HepG2 (cell line): ENCODE results near the gene SH3D19. TPM values are rescaled to one million over a fixed set of nuclear protein-coding genes. Genes with fewer than 3 reads are reported as not detected.
A peak's percentile ranks its signal among the peaks of the same experiment; 100 is the strongest.

Experiments used
- ATF7-NPFF ChIP-seq: sonication (generic); formaldehyde crosslinking; IDR thresholded peaks from 2 replicates; pipeline ENCODE4 v1.8.1; 2023; ENCODE audit warnings: mild to moderate bottlenecking, low read depth, missing genetic modification reagents, moderate library complexity
- CBX1 ChIP-seq: IDR thresholded peaks from one replicate; pipeline ENCODE4 v1.6.1; 2016; ENCODE audit warnings: antibody characterized with exemption, low read depth
- DNMT3B ChIP-seq: conservative IDR thresholded peaks from 2 replicates; pipeline ENCODE4 v1.6.1; 2016; ENCODE audit warnings: missing biosample characterization, control low read depth
- EP300 ChIP-seq, 3 experiments: sonication (generic) in 1 of 3; formaldehyde crosslinking in 1 of 3; IDR thresholded peaks; 2 replicates each; pipeline versions ENCODE4 v1.5.1 to v1.6.1; 2011 to 2020; ENCODE audit warnings: low read depth in 2 of 3, low read length in 2 of 3, borderline replicate concordance in 1 of 3, improper control_type of control experiment in 1 of 3, mild to moderate bottlenecking in 1 of 3, missing genetic modification reagents in 1 of 3, moderate library complexity in 1 of 3
- FOSL2 ChIP-seq: sonication (generic); formaldehyde crosslinking; IDR thresholded peaks from 2 replicates; pipeline ENCODE4 v1.4.0; 2020; ENCODE audit warnings: missing genetic modification reagents
- GTF3A ChIP-seq: sonication (generic); formaldehyde crosslinking; conservative IDR thresholded peaks from 2 replicates; pipeline ENCODE4 v1.4.0; 2020; ENCODE audit warnings: mild to moderate bottlenecking, missing genetic modification reagents
- HNF4G ChIP-seq, 2 experiments: sonication (generic) in 1 of 2; formaldehyde crosslinking in 1 of 2; IDR thresholded peaks; 2 replicates each; pipeline versions ENCODE4 v1.4.0 to v1.6.1; 2011 to 2020; ENCODE audit warnings: borderline replicate concordance in 2 of 2, low read depth in 2 of 2, mild to moderate bottlenecking in 2 of 2, low read length in 1 of 2, missing genetic modification reagents in 1 of 2, moderate library complexity in 1 of 2
- HOXA9 ChIP-seq: sonication (generic); formaldehyde crosslinking; IDR thresholded peaks from 2 replicates; pipeline ENCODE4 v1.8.1; 2022; ENCODE audit warnings: missing genetic modification reagents, mild to moderate bottlenecking, moderate library complexity, borderline replicate concordance
- ISL2 ChIP-seq: sonication (generic); formaldehyde crosslinking; IDR thresholded peaks from 2 replicates; pipeline ENCODE4 v1.5.0; 2020; ENCODE audit warnings: missing genetic modification reagents
- MED13 ChIP-seq: sonication (generic); formaldehyde crosslinking; IDR thresholded peaks from 2 replicates; pipeline ENCODE4 v1.5.0; 2020; ENCODE audit warnings: missing genetic modification reagents
- RAD21 ChIP-seq: fragments of 450-650 bp; formaldehyde crosslinking; IDR thresholded peaks from 2 replicates; pipeline ENCODE4 v1.5.0; 2020; ENCODE audit warnings: mild to moderate bottlenecking
- SRF ChIP-seq: IDR thresholded peaks from 2 replicates; pipeline ENCODE4 v1.6.1; 2011; ENCODE audit warnings: mild to moderate bottlenecking, low read depth, low read length, moderate library complexity
- ZBTB7B ChIP-seq: sonication (generic); formaldehyde crosslinking; IDR thresholded peaks from 2 replicates; pipeline ENCODE4 v1.4.0; 2020; ENCODE audit warnings: missing genetic modification reagents
- ZFAT ChIP-seq: sonication (generic); formaldehyde crosslinking; conservative IDR thresholded peaks from 2 replicates; pipeline ENCODE4 v1.8.1; 2023; ENCODE audit warnings: missing genetic modification reagents, inconsistent platforms
- ZMYM2 ChIP-seq: sonication (generic); formaldehyde crosslinking; IDR thresholded peaks from 2 replicates; pipeline ENCODE4 v1.8.0; 2022; ENCODE audit warnings: mild to moderate bottlenecking, missing genetic modification reagents
- ZNF12 ChIP-seq: sonication (generic); formaldehyde crosslinking; IDR thresholded peaks from 2 replicates; pipeline ENCODE4 v1.5.0; 2020; ENCODE audit warnings: missing genetic modification reagents
- ZNF282 ChIP-seq: fragments of 450-650 bp; IDR thresholded peaks from 2 replicates; pipeline ENCODE4 v1.6.1; 2018; ENCODE audit not compliant: partially characterized antibody
- ZNF431 ChIP-seq: sonication (generic); formaldehyde crosslinking; IDR thresholded peaks from 2 replicates; pipeline ENCODE4 v1.9.0; 2022; ENCODE audit warnings: missing genetic modification reagents, low read depth, mild to moderate bottlenecking, borderline replicate concordance
- ZNF44 ChIP-seq: sonication (generic); formaldehyde crosslinking; IDR thresholded peaks from 2 replicates; pipeline ENCODE4 v1.5.1; 2020; ENCODE audit warnings: mild to moderate bottlenecking, missing genetic modification reagents
- ZNF558 ChIP-seq: sonication (generic); formaldehyde crosslinking; IDR thresholded peaks from 2 replicates; pipeline ENCODE4 v1.9.0; 2022; ENCODE audit warnings: mild to moderate bottlenecking, missing genetic modification reagents, borderline replicate concordance
- ZNF724P ChIP-seq: sonication (generic); formaldehyde crosslinking; IDR thresholded peaks from 2 replicates; pipeline ENCODE4 v1.8.0; 2022; ENCODE audit warnings: missing genetic modification reagents, borderline replicate concordance
- ZNF737 ChIP-seq: sonication (generic); formaldehyde crosslinking; IDR thresholded peaks from 2 replicates; pipeline ENCODE4 v1.5.0; 2020; ENCODE audit warnings: missing genetic modification reagents, mild to moderate bottlenecking, borderline replicate concordance
- polyA plus RNA-seq, 8 experiments: library from polyadenylated mRNA; depleted of rRNA in 3 of 8; stranded (reverse) in 7 of 8; unstranded in 1 of 8; fragments of >200 nt; fragmentation: Illumina TruSeq in 4 of 8; extraction: Trizol in 4 of 8; gene quantifications; 2 replicates each; pipeline versions ENCODE4 v1.2.1 to v1.2.3, GENCODE V29; 2011 to 2016; ENCODE audit warnings: low read depth in 4 of 8, missing spikeins in 1 of 8, mixed read lengths in 1 of 8; ENCODE audit not compliant: insufficient read depth in 1 of 8
- total RNA-seq, 5 experiments: library from RNA; depleted of rRNA; stranded (reverse); fragments of >200 nt; fragmentation: Illumina TruSeq; extraction: Trizol; gene quantifications; 2 replicates each; pipeline ENCODE4 v1.2.3, GENCODE V29; 2016; ENCODE audit warnings: low read depth in 1 of 5
- TF ChIP-seq, protein P1 (sequence below): sonication (generic); formaldehyde crosslinking; IDR thresholded peaks from 2 replicates; pipeline ENCODE4 v1.4.0; 2020; ENCODE audit warnings: missing genetic modification reagents, borderline replicate concordance
- TF ChIP-seq, protein P2 (sequence below): sonication (generic); formaldehyde crosslinking; IDR thresholded peaks from 2 replicates; pipeline ENCODE4 v1.4.0; 2020; ENCODE audit warnings: missing genetic modification reagents, mild to moderate bottlenecking, borderline replicate concordance
- TF ChIP-seq, protein P3 (sequence below): sonication (generic); formaldehyde crosslinking; IDR thresholded peaks from 2 replicates; pipeline ENCODE4 v1.8.1; 2023; ENCODE audit warnings: missing genetic modification reagents, mild to moderate bottlenecking, borderline replicate concordance

SH3D19 gene
- total and polyA plus RNA-seq, 2 of the 13 experiments (the other 11 are each of a cell fraction or from before 2014, with no cell fraction given) = 31.2 to 38.0 TPM

DNA sequence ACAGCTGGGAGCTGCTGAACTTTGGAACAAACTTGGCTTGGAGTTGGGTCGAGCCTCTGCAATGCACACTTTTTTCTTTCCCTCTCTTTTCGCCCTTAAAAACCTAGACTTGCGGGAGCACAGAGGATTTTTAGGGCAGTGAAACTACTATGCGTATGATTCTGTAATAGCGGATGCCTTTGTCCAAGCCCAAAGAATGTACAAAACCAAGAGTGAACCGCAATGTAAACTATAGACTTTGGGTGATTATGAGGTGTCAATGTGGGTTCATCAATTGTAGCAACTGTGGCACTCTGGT, 493 bp upstream of the SH3D19 start (continued):
- TF ChIP-seq, protein P1, sequence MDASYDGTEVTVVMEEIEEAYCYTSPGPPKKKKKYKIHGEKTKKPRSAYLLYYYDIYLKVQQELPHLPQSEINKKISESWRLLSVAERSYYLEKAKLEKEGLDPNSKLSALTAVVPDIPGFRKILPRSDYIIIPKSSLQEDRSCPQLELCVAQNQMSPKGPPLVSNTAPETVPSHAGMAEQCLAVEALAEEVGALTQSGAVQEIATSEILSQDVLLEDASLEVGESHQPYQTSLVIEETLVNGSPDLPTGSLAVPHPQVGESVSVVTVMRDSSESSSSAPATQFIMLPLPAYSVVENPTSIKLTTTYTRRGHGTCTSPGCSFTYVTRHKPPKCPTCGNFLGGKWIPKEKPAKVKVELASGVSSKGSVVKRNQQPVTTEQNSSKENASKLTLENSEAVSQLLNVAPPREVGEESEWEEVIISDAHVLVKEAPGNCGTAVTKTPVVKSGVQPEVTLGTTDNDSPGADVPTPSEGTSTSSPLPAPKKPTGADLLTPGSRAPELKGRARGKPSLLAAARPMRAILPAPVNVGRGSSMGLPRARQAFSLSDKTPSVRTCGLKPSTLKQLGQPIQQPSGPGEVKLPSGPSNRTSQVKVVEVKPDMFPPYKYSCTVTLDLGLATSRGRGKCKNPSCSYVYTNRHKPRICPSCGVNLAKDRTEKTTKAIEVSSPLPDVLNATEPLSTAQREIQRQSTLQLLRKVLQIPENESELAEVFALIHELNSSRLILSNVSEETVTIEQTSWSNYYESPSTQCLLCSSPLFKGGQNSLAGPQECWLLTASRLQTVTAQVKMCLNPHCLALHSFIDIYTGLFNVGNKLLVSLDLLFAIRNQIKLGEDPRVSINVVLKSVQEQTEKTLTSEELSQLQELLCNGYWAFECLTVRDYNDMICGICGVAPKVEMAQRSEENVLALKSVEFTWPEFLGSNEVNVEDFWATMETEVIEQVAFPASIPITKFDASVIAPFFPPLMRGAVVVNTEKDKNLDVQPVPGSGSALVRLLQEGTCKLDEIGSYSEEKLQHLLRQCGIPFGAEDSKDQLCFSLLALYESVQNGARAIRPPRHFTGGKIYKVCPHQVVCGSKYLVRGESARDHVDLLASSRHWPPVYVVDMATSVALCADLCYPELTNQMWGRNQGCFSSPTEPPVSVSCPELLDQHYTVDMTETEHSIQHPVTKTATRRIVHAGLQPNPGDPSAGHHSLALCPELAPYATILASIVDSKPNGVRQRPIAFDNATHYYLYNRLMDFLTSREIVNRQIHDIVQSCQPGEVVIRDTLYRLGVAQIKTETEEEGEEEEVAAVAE (CRISPR knock-in tag) = 0 out of 2 replicates have a peak, but pooled peaks have one; percentile 5
- TF ChIP-seq ZFAT (CRISPR knock-in tag) (no peak), DNMT3B (CRISPR knock-in tag) (peak; percentile 67; the same call in 1 of the 2 replicates), ZNF44 (no peak), EP300 (IDR thresholded peaks at IDR 0.05; ENCODE audit: low read depth in 2 of 2, low read length in 2 of 2) (no peak), EP300 (CRISPR knock-in tag; IDR thresholded peaks at IDR 0.05; ENCODE audit: borderline replicate concordance) (no peak), HOXA9 (CRISPR knock-in tag) (no peak), MED13 (no peak), FOSL2 (CRISPR knock-in tag) (no peak; the same call in 1 of the 2 replicates), CBX1 (no peak), RAD21 (no peak), GTF3A (CRISPR knock-in tag) (no peak), ZMYM2 (CRISPR knock-in tag) (no peak), ZNF431 (no peak), ZNF558 (CRISPR knock-in tag) (0 out of 2 replicates have a peak, but pooled peaks have one; percentile 31), ZBTB7B (CRISPR knock-in tag) (no peak; the same call in 1 of the 2 replicates), ZNF724P (CRISPR knock-in tag) (no peak), HNF4G (IDR thresholded peaks at IDR 0.05; ENCODE audit: borderline replicate concordance, low read depth, low read length) (peak; percentile 75), HNF4G (CRISPR knock-in tag; IDR thresholded peaks at IDR 0.05; ENCODE audit: borderline replicate concordance, low read depth) (no peak), SRF (no peak), ZNF12 (0 out of 2 replicates have a peak, but pooled peaks have one; percentile 0), ZNF737 (CRISPR knock-in tag) (no peak), ISL2 (no peak), ZNF282 (no peak), ATF7-NPFF (CRISPR knock-in tag) (no peak)
- TF ChIP-seq, protein P2, sequence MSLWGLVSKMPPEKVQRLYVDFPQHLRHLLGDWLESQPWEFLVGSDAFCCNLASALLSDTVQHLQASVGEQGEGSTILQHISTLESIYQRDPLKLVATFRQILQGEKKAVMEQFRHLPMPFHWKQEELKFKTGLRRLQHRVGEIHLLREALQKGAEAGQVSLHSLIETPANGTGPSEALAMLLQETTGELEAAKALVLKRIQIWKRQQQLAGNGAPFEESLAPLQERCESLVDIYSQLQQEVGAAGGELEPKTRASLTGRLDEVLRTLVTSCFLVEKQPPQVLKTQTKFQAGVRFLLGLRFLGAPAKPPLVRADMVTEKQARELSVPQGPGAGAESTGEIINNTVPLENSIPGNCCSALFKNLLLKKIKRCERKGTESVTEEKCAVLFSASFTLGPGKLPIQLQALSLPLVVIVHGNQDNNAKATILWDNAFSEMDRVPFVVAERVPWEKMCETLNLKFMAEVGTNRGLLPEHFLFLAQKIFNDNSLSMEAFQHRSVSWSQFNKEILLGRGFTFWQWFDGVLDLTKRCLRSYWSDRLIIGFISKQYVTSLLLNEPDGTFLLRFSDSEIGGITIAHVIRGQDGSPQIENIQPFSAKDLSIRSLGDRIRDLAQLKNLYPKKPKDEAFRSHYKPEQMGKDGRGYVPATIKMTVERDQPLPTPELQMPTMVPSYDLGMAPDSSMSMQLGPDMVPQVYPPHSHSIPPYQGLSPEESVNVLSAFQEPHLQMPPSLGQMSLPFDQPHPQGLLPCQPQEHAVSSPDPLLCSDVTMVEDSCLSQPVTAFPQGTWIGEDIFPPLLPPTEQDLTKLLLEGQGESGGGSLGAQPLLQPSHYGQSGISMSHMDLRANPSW (CRISPR knock-in tag) = peak; percentile 14
- TF ChIP-seq, protein P3, sequence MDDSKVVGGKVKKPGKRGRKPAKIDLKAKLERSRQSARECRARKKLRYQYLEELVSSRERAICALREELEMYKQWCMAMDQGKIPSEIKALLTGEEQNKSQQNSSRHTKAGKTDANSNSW (CRISPR knock-in tag) = no peak
